Stimulated activated CD8-positive, alpha-beta memory T cell treated with anti-CD3 and anti-CD28 coated beads, Interleukin-4, amount 100 ng/mL, for 48 hours (primary cell): ENCODE data around the gene FUT2.
"Not testable (repeated sequence)": the region's sequence is repeated elsewhere in the genome, so short reads cannot be mapped to it uniquely, and the experiment has no call there.

Experiments used
- DNase-seq: peaks from one replicate; pipeline ENCODE4 v3.0.0-alpha.2; 2020

The FUT2 gene

DNA sequence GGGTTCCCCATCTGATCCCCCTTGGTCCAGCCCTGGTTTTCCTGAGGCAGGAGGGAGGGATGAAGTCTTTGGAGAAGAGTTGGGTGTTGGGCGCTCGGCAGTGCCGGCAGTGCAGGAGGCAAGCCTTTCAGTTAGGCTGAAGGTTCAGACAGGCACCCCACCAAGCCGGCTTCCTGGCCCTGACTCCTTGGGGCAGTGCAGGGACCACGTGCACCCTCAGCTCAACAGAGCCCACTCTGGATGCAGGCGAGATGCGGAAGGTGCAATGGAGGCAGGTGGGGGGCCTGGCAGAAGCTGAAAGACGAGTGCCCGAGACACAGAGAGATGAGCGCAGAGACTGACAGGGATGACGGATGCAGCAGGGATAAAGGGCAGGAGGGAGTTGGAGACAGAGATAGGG is 12.7 kb downstream of the FUT2 start:
- DNase-seq = no peak

DNA sequence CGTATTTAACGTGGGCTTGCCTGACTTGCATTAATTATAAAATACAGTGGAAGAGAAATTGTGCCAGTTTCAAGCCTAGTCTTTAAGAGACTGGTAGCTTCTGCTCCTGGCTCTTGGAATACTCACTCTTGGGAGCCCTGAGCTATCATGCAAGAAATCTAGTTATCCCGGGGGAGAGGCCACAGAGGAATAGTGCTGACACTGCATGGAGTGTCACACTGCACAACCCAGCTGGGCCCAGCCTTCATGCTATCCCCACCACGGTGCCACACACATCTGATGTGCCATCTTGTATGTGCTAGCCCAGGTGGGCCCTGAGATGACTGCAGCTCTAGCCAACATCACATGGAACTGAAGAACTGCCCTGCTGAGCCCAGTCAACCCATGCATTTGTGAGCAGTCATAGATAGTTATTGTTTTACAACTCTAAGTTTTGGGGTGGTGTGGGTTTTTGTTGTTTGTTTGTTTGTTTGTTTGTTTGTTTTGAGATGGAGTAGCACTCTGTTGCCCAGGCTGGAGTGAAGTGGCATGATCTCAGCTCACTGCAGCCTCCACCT is 15.4 kb downstream of the FUT2 start:
- DNase-seq = no peak

DNA sequence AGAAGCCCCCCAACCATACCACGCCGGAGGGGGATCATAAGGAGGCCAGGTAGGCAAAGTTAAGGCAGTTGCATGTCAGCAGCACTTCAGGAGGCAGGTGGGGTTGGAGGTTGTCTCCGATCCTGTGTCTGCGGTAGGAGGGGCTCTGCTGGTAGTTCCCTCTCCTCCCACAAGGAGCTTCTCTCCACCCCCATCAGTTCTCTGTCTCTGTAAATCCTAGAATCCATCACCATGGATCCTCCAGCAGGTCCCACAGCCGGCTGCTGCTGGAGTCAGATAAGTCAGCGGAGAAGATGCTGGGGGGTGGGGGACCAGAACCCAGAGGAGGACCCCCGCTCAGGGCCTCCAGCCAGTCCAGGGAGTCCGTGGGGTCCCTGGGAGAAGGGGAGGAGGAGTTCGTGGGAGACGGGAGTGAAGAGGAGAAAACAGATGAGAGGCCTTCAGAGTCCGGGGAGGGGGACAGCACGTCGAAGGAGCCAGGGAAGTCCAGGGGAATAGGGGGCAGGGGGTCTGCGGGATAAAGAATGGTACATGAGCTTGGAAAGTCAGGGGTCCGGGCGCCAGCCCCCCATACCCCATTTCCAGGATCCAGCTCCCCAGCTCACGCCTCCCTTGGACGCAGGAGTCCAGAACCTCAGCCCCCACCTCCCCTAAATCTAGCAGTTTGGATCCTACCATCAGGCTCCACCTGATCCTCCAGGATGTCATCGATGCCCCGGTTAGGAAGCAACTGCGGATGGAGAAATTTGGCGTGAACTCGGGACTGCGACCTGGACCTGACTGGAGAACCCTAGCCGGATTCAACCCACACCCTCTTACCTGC is 17.5 kb downstream of the FUT2 start:
- DNase-seq = no peak

DNA sequence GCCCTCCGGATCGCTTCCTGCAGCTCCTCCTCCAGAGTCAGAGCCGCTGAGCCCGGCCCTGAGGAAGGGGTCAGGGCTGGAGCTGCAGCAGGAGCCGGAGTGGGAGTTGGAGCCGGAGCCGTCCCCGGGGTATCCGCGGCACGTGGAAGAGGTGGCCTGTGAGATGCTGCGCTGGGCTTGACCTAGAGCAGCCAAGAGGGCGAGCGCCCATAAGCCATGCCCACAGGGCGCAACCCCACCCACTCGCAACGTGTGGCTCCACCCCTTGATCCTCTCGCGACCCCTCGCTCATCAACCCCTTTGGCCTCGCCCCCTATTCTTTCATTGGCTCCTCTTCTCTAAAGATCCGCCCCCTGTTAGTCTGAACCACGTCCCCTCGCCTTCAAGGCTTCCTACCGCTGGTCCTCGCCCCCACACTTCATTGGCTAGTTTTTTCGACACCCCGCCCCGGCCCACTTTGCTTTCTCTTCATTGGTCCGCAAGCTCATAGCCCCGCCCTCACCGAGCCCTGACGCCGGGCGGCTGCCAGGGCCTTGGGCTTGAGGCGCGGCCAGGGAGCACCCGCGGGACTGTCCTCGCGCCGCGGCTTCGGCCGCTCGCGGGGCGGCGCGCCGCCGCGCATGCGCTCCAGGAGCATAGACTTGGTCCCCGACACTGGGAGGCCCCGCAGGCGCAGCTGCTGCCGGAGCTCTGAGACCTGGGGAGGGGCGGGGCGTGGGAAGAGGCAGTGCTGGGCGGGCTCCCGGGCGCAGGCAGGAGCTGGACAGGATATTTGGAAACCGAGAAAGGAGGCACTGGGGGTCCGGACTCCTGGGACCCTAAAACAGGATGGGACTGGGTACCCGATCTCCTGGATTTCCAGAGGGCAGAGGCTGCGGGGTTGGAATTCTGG is 18.3 kb downstream of the FUT2 start:
- DNase-seq = peak; percentile 98

DNA sequence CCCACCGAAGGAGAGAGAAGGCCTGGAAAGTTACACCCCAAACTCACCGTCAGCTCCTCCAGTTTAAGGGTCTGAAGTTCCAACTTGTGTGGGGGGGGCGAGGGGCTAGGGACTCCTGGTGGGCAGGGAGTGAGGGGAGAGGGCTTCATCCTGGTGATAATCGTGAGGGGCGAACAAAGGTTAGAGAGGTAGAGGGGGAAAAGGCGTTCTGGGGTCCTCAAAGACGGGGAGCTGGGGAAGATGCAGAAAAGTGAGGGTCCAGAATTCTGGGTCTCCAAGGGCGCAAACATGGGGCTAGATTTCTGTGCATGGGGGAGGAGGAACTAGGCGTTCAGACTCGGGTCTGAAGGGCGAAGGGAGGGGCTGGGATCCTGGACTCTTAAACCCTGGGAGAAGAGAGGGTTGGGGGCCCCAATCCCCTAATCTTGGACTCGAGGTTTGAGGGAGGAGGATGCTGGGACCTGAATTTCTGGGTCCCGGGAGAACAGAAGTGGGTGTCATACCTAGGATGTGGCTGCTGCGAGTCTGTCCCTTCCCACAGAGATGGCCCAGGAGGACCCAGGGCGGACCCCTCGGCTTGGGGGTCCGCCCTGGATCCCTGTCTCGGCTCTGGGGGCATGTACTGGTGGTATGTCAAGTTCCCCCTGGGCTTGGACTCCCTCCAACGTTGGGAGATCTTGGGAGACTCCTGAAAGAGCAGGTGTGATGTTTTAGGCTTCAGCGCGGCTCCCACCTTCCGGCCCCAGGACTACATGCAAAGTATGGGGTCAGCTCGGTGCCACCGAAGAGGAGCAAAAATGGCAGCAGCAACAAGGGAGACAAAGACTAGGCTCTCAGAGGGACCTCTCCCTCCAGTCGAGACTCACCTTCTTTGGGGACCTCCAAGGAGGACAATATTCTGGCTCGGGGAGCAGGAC is 19.2 kb downstream of the FUT2 start:
- DNase-seq = no peak

DNA sequence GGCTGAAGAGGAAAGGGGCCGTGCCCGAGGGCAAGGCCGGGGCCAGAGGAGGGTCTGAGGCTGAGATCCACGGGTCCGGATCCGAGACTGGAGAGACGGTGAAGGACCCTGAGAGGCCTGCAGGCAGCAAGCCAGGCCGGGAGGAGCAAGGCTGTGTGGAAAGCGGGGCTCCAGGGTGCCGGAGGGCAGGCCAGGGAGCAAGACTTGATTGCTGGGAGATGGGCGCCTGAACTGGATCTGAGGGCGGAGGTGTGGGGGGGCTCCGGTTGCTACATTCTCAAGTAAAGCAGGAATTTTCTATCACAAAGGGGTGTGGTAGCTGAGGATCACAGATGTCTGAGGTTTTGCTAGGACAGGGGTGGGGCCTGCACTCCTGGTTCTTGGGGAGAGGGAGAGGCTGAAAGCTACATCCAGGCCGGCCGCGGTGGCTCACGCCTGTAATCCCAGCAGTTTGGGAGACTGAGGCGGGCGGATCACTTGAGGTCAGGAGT is 20.0 kb downstream of the FUT2 start:
- no peak for DNase-seq

DNA sequence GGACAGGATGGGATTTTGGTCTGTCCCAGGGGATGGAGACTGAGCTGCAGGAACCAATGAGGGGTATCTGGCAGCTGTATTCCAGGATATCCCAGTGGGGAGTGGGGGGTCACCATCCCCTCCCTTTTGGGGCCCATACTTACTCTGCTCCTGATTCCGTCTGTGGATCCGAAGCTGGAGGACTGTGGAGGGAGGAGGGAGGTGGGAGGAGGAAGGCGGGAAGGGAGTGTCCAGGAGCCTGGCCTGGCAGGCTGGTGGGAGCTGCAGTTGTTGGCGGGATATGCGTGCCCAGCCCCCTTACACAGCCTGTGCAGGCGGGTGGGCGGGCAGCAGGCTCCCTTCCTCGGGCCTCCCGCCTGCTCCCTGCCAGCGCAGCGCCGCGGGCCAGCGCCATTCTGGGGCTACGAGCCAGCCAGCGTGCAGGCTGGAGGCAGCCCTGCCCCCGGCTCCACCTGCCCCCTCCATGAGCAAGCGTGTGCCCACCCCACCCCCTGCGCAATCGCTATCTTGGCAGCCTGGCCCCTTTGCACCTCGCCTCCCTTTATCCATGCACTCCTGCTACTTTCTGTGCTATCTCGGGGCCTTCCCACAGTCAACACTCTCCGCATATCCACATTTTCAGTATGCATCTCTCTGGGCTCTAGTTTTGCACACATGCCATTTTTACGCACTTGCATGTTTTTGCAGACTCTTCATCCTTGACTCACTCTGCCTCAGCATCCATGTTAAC is 21.0 kb downstream of the FUT2 start:
- DNase-seq = no peak

DNA sequence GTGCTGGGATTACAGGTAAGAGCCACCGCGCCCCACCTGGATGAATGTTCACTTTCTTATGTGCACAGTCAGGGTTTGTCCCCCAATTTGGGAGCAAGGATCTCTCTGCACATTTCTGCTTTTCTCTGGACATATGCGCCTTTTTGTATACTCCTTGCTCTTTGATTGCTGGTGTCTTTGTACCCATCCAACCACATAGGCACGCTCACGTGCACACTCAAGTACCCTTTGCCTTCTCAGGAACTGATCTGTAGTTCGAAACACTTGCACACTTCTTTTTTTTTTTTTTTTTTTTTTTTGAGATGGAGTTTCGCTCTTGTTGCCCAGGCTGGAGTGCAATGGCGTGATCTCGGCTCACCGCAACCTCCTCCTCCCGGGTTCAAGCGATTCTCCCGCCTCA is 22.3 kb downstream of the FUT2 start:
- not testable (repeated sequence) for DNase-seq

DNA sequence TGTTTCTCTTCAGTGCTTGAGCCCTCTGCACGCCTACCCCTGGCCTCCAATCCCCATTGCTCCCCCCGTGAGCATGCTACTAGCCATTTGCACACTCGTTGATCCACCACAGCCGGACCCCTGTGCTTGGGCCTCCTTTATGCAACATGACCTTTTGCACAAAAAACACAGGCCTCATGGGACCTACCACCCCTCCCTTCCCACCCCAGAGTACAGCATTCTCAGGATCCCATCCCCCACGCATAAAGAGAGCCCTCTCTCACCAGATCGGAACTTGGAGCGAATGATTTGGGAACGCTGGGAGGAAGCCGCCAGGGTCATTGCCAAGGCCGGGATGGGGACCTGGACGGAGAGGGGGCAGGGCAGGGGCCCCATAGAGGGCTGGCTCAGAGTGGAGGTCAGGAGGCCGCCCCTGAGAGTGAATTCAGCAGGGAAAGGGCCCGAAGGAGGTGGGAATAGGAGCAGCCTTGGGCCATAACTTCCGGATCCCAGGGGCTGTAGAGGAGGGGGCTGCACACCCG is 23.0 kb downstream of the FUT2 start:
- DNase-seq = no peak

DNA sequence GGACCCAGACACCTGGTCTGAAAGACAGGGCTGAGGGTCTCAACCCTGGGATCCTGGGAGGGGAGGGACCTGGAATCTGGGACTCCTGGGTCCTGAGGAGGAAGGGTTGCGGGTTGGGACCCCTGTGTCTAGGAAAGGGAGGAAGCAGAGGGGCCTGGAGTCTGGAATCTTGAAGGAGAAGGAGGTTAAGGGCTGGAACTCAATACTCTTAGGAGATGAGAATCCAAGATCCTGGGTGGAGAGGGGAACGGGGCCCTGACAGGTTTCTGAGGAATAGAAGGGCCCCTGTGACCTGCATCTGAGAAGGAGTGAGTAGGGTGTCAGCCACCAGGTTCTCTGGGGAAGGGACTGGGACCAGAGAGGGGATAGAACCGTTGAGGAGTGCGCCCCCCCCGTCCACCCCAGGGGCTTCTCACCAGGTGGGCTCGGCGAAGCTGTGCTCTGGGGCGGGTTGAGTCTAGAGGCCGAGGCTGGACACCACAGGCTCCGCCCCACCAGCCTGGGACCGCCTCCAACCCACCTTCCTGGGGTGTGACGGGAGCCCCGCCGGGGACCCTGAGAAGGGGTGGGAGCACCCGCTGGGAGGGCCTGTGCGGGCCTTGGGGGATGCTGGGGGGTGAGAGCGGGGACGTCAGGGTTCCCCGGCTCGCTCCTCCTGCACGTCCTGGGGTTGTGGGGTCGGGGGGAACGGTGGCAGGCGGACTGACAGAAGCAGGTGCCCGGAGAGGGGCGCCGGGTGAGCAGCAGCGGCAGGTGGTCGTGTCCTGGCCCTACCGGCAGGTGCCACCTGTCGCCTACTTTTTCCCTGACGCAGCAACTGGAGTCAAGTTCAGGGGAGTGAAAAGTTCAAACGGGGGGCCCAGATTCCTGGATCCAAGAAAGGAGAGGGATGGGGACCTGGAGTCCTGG is 23.7 kb downstream of the FUT2 start, which contains the start of gene MAMSTR:
MAMSTR (minus strand) TSS at position 463 of the 909 bp plus-strand sequence. CDS start 694 bp downstream, outside the sequence.
- DNase-seq = no peak

DNA sequence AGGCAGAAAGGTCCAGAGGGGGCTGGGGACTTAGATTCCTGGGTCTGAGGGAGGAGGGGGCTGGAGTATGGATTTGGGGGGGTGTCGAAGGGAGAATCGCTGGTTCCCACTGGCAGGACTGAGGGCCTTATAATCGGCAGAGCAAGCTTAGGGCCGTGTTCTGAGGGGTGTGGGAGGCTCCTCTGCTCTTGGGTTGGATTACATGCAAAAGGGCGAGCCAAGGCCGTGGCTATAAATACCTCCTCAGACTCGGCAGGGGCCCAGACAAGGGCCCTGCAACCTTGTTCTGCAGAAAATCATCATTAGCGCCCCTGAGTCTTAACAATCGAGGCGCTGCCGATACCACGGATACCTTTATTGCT is 24.5 kb downstream of the FUT2 start:
- no peak for DNase-seq

DNA sequence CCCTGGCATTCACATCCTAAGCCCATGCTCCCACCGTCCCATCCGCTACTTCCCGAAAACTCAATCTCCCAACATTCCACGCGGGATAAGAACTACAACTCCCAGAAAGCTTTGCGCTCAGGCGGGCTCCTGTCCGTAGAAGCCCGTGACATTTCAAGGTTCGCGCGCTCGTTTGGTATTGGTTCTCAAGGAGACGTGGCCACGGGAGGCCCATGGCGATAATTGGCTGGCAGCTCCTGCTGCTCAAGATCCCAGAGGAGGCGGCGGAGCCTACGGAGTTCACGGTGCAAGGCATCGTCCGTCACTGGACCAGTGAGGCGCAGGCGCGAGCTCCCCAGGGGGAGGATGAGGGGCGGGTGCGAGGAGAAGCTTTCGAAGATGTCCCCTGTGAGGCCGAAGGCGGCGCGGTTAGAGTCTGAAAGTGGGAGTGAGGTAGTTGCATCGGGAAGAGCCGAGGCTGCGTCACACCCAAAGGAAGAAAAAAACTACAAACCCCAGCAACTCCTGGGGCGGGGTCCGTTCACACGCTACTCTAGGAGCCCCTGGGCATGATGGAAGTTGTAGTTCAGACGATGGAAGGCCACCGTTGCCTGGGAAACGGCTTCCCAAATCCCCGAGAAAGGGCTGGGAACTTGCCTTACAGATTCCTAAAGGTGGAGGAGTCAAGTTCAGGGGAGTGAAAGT is 25.0 kb downstream of the FUT2 start:
- DNase-seq = peak; percentile 95

DNA sequence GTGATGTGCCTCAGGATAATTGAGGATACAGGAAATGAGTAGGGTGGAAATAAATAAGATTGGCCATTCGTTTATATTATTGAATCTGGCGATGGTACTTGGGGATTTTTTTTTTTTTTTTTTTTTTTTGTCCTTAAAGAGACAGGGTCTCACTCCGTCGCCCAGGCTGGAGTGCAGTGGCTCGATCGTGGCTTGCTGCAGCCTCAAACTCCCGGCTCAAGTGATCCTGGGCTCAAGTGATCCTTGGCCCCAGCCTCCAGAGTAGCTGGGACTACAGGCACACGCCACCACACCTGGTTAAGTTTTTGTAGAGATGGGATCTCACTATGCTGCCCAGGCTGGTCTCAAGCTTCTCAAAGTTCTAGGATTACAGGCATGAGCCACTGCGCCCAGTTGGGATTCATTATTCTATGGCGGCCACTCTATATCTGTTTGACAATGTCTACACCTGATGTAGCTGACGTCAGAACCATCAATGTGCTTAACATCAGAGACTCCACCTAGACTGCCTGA is 26.5 kb downstream of the FUT2 start:
- no peak for DNase-seq

DNA sequence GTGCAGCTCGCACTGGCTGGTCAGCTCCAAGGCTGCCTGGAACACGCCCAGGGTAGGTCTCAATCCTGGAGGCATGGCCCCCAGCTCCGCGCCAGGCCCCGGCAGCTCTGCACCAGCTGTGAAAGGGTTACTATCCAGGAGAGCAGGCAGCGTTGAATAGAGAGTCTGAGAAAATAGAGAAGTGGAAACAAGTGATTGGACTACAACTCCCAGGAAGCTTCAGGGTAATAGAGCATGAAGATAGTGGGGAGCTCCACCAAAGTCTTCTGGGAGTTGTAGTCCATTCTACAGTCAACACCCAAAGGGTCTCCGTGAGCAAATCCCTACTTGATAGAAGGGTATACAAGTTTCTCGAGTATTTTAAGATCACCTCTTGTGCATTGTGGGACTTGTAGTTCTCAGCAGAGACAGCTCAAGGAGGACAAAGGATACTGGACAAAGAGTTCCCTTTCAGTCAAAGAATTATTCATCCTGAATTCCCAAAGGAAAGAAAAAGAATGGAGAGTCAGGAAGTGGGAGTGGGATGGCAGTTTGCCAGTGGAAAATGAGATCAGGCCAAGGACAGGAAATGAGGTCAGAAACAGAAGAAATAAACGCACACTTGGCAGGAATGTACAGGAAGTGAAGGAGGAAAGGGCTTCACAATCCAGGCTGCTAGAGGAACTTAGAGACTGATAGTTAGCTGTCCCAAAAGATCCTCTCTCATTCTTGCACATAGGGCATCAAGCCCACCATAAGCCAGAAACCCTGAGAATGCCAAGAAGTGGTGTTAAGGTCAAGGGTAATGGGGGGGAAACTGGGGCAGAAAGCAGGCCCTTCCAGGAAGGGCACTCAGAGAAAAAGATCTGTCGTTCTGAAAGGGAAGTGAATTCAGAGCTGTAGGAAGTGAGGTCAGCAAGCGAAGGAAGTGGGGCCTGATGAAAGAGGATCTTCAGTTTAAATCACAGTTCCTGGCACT is 29.3 kb downstream of the FUT2 start:
- DNase-seq = no peak

DNA sequence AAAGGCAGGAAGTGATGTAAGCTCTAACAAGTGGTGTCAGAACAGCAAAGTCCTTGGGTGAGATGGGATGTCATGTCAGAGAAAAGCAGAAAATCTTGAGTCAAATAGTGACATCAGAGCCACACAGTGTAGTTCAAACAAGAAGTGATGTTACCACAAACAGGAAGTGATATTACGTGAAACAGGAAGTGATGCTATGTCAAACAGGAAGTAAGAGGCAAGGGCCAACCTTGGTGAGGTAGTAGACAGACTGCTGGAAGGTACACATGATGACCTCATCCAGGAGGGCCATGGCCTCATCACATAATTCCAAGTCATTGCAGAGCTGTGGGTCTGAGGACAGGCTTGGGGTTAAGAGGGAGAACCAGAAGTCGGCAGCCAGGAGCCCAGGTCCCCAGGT is 30.8 kb downstream of the FUT2 start:
- DNase-seq = no peak

DNA sequence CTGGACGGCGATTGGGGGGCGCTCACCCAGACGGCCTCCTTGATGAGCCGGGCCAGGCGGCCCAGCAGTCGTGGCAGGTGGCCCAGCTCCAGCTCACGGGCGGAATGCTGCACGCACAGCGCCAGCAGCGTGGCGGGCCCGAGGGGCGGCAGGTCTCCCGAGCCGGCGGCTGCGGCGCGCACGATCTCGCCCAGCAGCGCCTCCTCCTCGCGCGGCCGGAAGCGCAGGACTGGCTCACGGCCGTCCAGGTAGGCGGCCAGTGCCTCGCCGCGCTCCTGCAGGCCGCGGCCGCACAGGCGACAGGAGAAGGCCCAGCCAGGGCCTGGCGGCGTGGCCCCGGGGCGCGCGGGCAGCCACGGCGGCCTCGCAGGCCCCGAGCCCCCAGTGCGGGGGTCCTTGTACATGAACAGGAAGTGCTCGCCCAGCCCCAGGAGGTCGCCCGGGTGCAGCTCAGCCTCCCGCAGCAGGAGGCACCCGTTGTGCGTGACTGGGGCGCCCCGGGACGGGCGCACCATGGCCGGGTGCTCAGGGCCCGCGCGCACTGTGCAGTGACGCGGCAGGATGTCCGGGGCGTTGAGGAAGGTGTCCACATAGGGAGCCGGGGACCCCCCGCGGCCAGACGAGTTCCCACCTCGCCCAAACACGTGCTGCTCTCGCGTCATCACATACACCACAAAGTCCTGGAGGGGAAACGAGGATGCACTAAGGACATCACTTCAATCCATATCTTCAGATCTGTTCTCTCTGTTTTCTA is 33.3 kb downstream of the FUT2 start:
- no peak for DNase-seq

DNA sequence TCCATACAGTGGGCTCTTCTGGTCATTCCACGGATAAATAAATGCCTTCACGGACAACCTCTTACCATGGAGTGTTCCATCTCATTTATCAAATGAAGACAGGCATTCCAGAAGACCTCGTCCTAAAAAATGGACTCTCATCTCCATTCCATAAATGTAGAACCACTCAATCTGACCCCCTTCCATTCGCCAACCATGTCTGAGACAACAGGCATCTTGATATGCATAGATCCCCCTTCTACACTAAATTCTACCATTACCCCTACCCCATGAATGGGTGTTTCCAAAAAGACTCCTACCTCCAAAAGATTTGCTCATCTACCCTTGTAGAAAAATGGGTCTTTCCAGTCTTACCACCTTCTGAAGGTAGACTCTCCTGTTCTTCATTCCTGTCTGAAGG is 35.7 kb downstream of the FUT2 start:
- DNase-seq = no peak
